Karpas-422 (cell line): Measurements from ENCODE around the gene TMEM259. TPM values are rescaled to one million over a fixed set of nuclear protein-coding genes. Genes with fewer than 3 reads are reported as not detected.

Source experiments
- DNase-seq: peaks from one replicate; pipeline ENCODE4 v3.0.0-alpha.2; 2015
- H2AFZ ChIP-seq: fragments of 200-600 bp; sonication (generic); 2 replicates; pipeline ENCODE4 v1.6.1; 2014; ENCODE audit warnings: antibody characterized with exemption, low read length, mixed read lengths
- H3K27ac ChIP-seq: fragments of 200-600 bp; sonication (generic); 2 replicates; pipeline ENCODE4 v1.5.1; 2014; ENCODE audit warnings: mild to moderate bottlenecking, low read length, moderate library complexity
- H3K27me3 ChIP-seq: fragments of 200-600 bp; sonication (generic); 2 replicates; pipeline ENCODE4 v1.6.1; 2014; ENCODE audit warnings: low read length, mixed read lengths
- H3K36me3 ChIP-seq: fragments of 200-600 bp; sonication (generic); 2 replicates; pipeline ENCODE4 v1.6.1; 2014; ENCODE audit warnings: low read length, mixed read lengths; ENCODE audit not compliant: insufficient read depth
- H3K4me1 ChIP-seq: fragments of 200-600 bp; sonication (generic); 2 replicates; pipeline ENCODE4 v1.6.1; 2014; ENCODE audit warnings: mild to moderate bottlenecking, low read length, mixed read lengths
- H3K4me2 ChIP-seq: fragments of 200-600 bp; sonication (generic); 2 replicates; pipeline ENCODE4 v1.6.1; 2014; ENCODE audit warnings: low read length, low read depth, mild to moderate bottlenecking; ENCODE audit not compliant: poor library complexity, severe bottlenecking
- H3K4me3 ChIP-seq: fragments of 200-600 bp; sonication (generic); 2 replicates; pipeline ENCODE4 v1.5.1; 2014; ENCODE audit warnings: mild to moderate bottlenecking, antibody characterized with exemption, low read length, mixed read lengths
- H3K79me2 ChIP-seq: fragments of 200-600 bp; sonication (generic); 2 replicates; pipeline ENCODE4 v1.6.1; 2014; ENCODE audit warnings: mild to moderate bottlenecking, low read length, mixed read lengths
- H3K9ac ChIP-seq: fragments of 200-600 bp; sonication (generic); 2 replicates; pipeline ENCODE4 v1.6.0; 2014; ENCODE audit warnings: low read length
- H3K9me2 ChIP-seq: fragments of 200-600 bp; sonication (generic), shearing (Covaris generic); replicated peaks from 2 replicates; pipeline ENCODE4 v1.6.0; 2014; ENCODE audit warnings: mild to moderate bottlenecking, low read length, moderate library complexity; ENCODE audit not compliant: insufficient read depth
- H3K9me3 ChIP-seq: fragments of 300-700, 200-600 bp; sonication (generic); 2 replicates; pipeline ENCODE4 v1.6.1; 2014; ENCODE audit warnings: low read length, mixed read lengths
- H4K20me1 ChIP-seq: fragments of 200-600 bp; sonication (generic); 2 replicates; pipeline ENCODE4 v1.6.1; 2014; ENCODE audit warnings: mild to moderate bottlenecking, antibody characterized with exemption, low read length, low read depth; ENCODE audit not compliant: insufficient read depth
- total RNA-seq: library from RNA; depleted of rRNA; stranded (reverse); fragments of >200 nt; shearing (Covaris generic); gene quantifications from 2 replicates; pipeline ENCODE4 v1.2.3, GENCODE V29; 2014; ENCODE audit warnings: low replicate concordance

The TMEM259 gene
- total RNA-seq, 1 experiment from 2014 or later = 133 TPM

GRCh38 chr19:1058112-1058511 lies 37.2 kb upstream of the TMEM259 start:
- H3K9me3 ChIP-seq = no peaks in the 10 kb centered on the region
- H3K4me1 ChIP-seq = peaks cover 19% of the 10 kb centered on the region
- H3K4me3 ChIP-seq = no peak overlapping the region
- no peaks in the 10 kb centered on the region for H3K36me3 ChIP-seq
- H3K4me2 ChIP-seq = no peak overlapping the region
- H3K79me2 ChIP-seq = no peaks in the 10 kb centered on the region
- H3K27ac ChIP-seq = 0 out of 2 replicates have a peak overlapping the region, but pooled peaks have one; percentile 40
- H3K27me3 ChIP-seq = no peaks in the 10 kb centered on the region
- H4K20me1 ChIP-seq = no peaks in the 10 kb centered on the region
- no peak overlapping the region for H3K9ac ChIP-seq
- no peaks in the 10 kb centered on the region for H3K9me2 ChIP-seq
- no peak overlapping the region for H2AFZ ChIP-seq
- DNase-seq = peak; percentile 74

DNA sequence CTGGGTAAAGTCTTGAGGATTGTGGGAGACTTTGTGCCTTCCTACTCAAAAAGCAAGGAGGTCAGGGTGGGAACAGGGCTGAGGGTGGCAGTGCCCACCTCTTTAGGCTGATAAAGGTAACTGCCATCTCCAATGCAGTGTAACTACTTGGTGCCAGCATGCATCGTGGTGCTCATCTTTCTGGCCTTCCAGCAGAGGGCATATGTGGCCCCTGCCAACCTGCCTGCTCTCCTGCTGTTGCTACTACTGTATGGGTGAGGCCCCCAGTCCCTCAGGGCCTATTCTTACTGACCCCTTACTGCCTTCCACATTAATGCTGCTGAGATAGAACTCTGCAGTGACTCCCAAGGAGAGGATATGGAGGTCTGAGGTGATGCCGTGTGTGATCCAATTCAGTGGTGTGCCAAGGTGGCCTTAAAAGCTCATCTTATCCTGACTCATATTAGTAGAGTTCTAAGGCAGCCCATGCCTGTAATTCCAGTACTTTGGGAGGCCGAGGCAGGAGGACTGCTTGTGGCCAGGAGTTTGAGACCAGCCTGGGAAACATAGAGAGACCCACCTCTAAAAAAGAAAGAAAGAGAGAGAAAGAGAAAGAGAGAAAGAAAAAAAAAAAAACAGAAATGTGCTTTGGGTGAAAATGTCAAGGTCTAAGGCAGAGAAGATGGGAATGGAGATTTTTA lies 36.4 kb upstream of the TMEM259 start:
- H3K9me2 ChIP-seq = no peaks in the 10 kb centered on the region
- H3K27me3 ChIP-seq = no peaks in the 10 kb centered on the region
- peaks cover 19% of the 10 kb centered on the region for H3K4me1 ChIP-seq
- peak; percentile 75 for DNase-seq
- no peak overlapping the region for H3K9ac ChIP-seq
- no peaks in the 10 kb centered on the region for H3K36me3 ChIP-seq
- no peaks in the 10 kb centered on the region for H4K20me1 ChIP-seq
- no peak overlapping the region for H3K4me3 ChIP-seq
- H3K27ac ChIP-seq = peak overlapping the region; percentile 40; the same call in 1 of the 2 replicates
- H2AFZ ChIP-seq = no peak overlapping the region
- no peak overlapping the region for H3K4me2 ChIP-seq
- H3K9me3 ChIP-seq = no peaks in the 10 kb centered on the region
- H3K79me2 ChIP-seq = no peaks in the 10 kb centered on the region

- Histone ChIP-seq H3K27ac (no peak overlapping the region), H3K9ac (no peak overlapping the region), H4K20me1 (no peaks in the 10 kb centered on the region), H3K79me2 (no peaks in the 10 kb centered on the region), H3K36me3 (no peaks in the 10 kb centered on the region), H3K9me2 (no peaks in the 10 kb centered on the region), H2AFZ (no peak overlapping the region), H3K4me2 (no peak overlapping the region), H3K4me1 (peaks cover 19% of the 10 kb centered on the region), H3K9me3 (no peaks in the 10 kb centered on the region), H3K4me3 (no peak overlapping the region), H3K27me3 (no peaks in the 10 kb centered on the region)
- no peak for DNase-seq
Observed at GRCh38 chr19:1055886-1056620, 35.1 kb upstream of the TMEM259 start.

DNA sequence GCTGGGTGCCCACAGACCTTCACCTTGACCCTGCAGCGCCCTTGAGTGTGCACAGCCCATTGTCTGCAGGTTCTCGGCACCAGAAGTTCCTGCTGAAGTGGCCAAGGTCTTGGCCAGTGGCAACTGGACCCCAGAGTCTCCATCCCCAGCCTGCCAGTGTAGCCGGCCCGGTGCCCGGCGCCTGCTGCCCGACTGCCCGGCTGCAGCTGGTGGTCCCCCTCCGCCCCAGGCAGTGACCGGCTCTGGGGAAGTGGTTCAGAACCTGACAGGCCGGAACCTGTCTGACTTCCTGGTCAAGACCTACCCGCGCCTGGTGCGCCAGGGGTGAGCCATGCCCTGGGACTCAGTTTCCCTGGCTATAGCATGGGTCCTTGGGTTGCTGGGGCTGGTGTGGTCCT lies 34.1 kb upstream of the TMEM259 start:
- no peaks in the 10 kb centered on the region for H3K36me3 ChIP-seq
- H3K27ac ChIP-seq = no peak overlapping the region
- H2AFZ ChIP-seq = no peak overlapping the region
- peaks cover 19% of the 10 kb centered on the region for H3K4me1 ChIP-seq
- H4K20me1 ChIP-seq = no peaks in the 10 kb centered on the region
- H3K4me3 ChIP-seq = no peak overlapping the region
- no peaks in the 10 kb centered on the region for H3K27me3 ChIP-seq
- H3K79me2 ChIP-seq = no peaks in the 10 kb centered on the region
- H3K9me3 ChIP-seq = no peaks in the 10 kb centered on the region
- no peak for DNase-seq
- H3K4me2 ChIP-seq = no peak overlapping the region
- H3K9me2 ChIP-seq = no peaks in the 10 kb centered on the region
- no peak overlapping the region for H3K9ac ChIP-seq

DNA sequence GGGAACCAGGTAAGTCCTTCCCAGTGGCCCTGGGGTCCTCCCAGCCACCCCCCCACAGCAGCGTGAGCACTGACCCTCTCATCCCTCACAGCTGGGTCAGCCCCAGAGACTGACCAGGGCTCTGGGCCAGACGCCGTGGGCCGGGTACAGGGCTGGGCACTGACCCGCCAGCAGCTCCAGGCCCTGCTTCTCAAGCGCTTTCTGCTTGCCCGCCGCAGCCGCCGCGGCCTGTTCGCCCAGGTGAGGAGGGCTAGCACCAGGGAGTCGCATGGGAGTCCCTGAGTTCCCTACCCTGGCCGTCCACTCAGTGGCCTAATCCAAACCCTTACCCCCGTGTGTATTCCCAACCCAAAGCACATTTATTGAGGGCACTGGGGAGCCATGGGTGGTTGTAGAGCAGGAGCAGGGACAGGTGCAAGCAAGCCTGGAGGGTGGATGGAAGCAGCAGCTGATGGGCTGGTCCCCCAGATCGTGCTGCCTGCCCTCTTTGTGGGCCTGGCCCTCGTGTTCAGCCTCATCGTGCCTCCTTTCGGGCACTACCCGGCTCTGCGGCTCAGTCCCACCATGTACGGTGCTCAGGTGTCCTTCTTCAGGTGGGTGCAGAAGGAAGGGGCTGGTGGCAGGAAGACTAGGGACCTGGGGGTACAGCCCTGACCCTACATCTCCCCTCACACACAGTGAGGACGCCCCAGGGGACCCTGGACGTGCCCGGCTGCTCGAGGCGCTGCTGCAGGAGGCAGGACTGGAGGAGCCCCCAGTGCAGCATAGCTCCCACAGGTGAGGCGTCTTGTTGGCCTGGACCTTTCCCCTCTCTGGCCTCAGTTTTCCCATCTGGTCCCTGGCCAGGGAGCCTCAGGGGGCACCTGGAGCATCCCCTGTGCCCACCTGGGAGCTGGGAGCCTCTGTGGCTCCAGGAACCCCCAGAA lies 33.4 kb upstream of the TMEM259 start:
- Histone ChIP-seq H3K9me2 (no peaks in the 10 kb centered on the region), H3K27ac (no peak overlapping the region), H4K20me1 (no peaks in the 10 kb centered on the region), H3K4me1 (peaks cover 19% of the 10 kb centered on the region), H3K27me3 (no peaks in the 10 kb centered on the region), H3K9ac (no peak overlapping the region), H2AFZ (no peak overlapping the region), H3K4me2 (no peak overlapping the region), H3K79me2 (no peaks in the 10 kb centered on the region), H3K4me3 (no peak overlapping the region), H3K9me3 (no peaks in the 10 kb centered on the region), H3K36me3 (no peaks in the 10 kb centered on the region)
- DNase-seq = no peak

DNA sequence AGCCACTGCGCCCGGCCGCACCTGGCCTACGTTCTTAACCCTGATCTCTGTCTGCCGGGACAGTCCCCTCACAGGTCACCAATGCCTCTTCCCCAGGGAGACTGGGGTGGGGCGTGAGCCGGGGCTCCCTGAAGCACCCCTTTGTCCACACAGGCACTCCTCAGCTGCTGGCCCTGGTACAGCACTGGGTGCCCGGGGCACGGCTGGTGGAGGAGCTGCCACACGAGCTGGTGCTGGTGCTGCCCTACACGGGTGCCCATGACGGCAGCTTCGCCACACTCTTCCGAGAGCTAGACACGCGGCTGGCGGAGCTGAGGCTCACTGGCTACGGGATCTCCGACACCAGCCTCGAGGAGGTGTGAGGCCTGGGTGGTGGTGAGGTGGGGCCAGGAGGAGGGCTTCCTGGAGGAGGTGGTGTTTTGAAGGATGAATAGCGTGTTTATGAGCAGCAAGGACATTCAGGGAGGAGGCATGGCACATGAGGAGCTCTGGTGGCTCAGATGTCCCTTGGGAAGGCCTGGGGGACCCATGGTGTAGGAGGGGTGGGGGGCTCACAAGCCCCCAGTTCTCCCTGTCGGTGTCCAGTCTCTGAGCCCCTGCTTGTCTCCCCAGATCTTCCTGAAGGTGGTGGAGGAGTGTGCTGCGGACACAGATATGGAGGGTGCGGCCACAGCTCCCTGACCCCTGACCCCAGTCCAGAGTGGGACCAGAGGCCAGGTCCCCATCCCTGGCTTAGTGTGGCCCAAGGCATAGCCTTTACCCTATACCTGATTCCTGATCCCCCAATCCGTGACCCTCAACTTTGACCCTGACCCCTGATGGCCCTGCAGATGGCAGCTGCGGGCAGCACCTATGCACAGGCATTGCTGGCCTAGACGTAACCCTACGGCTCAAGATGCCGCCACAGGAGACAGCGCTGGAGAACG lies 32.5 kb upstream of the TMEM259 start:
- H3K27me3 ChIP-seq = no peaks in the 10 kb centered on the region
- H3K4me3 ChIP-seq = no peak overlapping the region
- no peak overlapping the region for H2AFZ ChIP-seq
- peaks cover 16% of the 10 kb centered on the region for H3K4me1 ChIP-seq
- no peak overlapping the region for H3K4me2 ChIP-seq
- no peak overlapping the region for H3K27ac ChIP-seq
- no peaks in the 10 kb centered on the region for H3K79me2 ChIP-seq
- no peaks in the 10 kb centered on the region for H4K20me1 ChIP-seq
- no peaks in the 10 kb centered on the region for H3K9me2 ChIP-seq
- H3K36me3 ChIP-seq = no peaks in the 10 kb centered on the region
- no peaks in the 10 kb centered on the region for H3K9me3 ChIP-seq
- no peak overlapping the region for H3K9ac ChIP-seq
- no peak for DNase-seq

GRCh38 chr19:1052349-1052975 lies 31.5 kb upstream of the TMEM259 start:
- Histone ChIP-seq H3K36me3 (no peaks in the 10 kb centered on the region), H3K27ac (no peak overlapping the region), H3K9me2 (no peaks in the 10 kb centered on the region), H3K27me3 (no peaks in the 10 kb centered on the region), H3K4me2 (no peak overlapping the region), H3K9me3 (no peaks in the 10 kb centered on the region), H3K4me3 (no peak overlapping the region), H3K79me2 (no peaks in the 10 kb centered on the region), H3K9ac (no peak overlapping the region), H2AFZ (no peak overlapping the region), H4K20me1 (no peaks in the 10 kb centered on the region), H3K4me1 (peaks cover 6% of the 10 kb centered on the region)
- DNase-seq = no peak
